K562 (cell line): ENCODE data around the gene HK2. TPM values are rescaled to one million over a fixed set of nuclear protein-coding genes. Genes with fewer than 3 reads are reported as not detected.

Experiments
- CBX3 ChIP-seq, 2 experiments: IDR thresholded peaks; 1 replicate in 1 of 2; 2 replicates in 1 of 2; pipeline ENCODE4 v1.6.1; 2012; ENCODE audit warnings: inconsistent platforms in 2 of 2, low read length in 2 of 2, borderline replicate concordance in 1 of 2, control low read depth in 1 of 2
- ETV5 ChIP-seq: sonication (generic); formaldehyde crosslinking; IDR thresholded peaks from 2 replicates; pipeline ENCODE4 v1.4.0; 2020; ENCODE audit warnings: low read depth, mild to moderate bottlenecking, missing genetic modification reagents
- KDM5B ChIP-seq: fragments of 200-600 bp; sonication (generic); IDR thresholded peaks from 2 replicates; pipeline ENCODE4 v1.6.1; 2012; ENCODE audit warnings: low read depth, mild to moderate bottlenecking, moderate library complexity, low read length, control low read depth, inconsistent platforms; ENCODE audit not compliant: insufficient replicate concordance
- L3MBTL2 ChIP-seq: fragments of 450-650 bp; IDR thresholded peaks from 2 replicates; pipeline ENCODE4 v1.6.1; 2016; ENCODE audit warnings: mild to moderate bottlenecking, moderate library complexity
- MGA ChIP-seq: fragments of 450-650 bp; IDR thresholded peaks from 2 replicates; pipeline ENCODE4 v1.6.1; 2016; ENCODE audit warnings: mild to moderate bottlenecking, moderate library complexity
- RHOXF2B ChIP-seq: fragments of 250-450 bp; sonication (Bioruptor Pico); conservative IDR thresholded peaks from 2 replicates; pipeline ENCODE4 v1.5.1; 2021
- SAFB ChIP-seq: fragments of 200-400 bp; formaldehyde crosslinking; IDR thresholded peaks from 2 replicates; pipeline ENCODE4 v1.6.1; 2017; ENCODE audit warnings: low read depth, low read length, borderline replicate concordance
- ZBTB49 ChIP-seq: sonication (generic); formaldehyde crosslinking; IDR thresholded peaks from 2 replicates; pipeline ENCODE4 v1.8.0; 2022; ENCODE audit warnings: missing genetic modification reagents, mild to moderate bottlenecking, borderline replicate concordance
- ZNF589 ChIP-seq: fragments of 200-800 bp; sonication (Bioruptor generic); IDR thresholded peaks from 2 replicates; pipeline ENCODE4 v1.6.1; 2016; ENCODE audit warnings: low read depth, missing genetic modification characterization, missing compliant biosample characterization
- polyA plus RNA-seq, 8 experiments: library from polyadenylated mRNA; depleted of rRNA in 4 of 8; stranded (reverse) in 5 of 8; unstranded in 3 of 8; fragments of >200 nt; fragmentation: Nextera tagmentation in 2 of 8; fragmentation: Illumina TruSeq in 1 of 8; extraction: Ambion mirVana in 2 of 8; extraction: Trizol in 1 of 8; gene quantifications; 2 replicates each; pipeline versions ENCODE4 v1.2.1 to v1.2.3, GENCODE V29; 2011 to 2014; ENCODE audit warnings: inconsistent platforms in 1 of 8, missing spikeins in 1 of 8
- total RNA-seq, 7 experiments: library from RNA; depleted of rRNA in 6 of 7; stranded (reverse); fragments of >200 nt in 6 of 7; fragmentation: Illumina TruSeq in 2 of 7; extraction: Trizol in 2 of 7; gene quantifications; 2 replicates each; pipeline versions ENCODE4 v1.2.1 to v1.2.3, GENCODE V29; 2011 to 2021; ENCODE audit warnings: low replicate concordance in 1 of 7
- TF ChIP-seq, protein P1 (sequence below): sonication (generic); formaldehyde crosslinking; IDR thresholded peaks from 2 replicates; pipeline ENCODE4 v1.5.0; 2020; ENCODE audit warnings: missing genetic modification reagents

Gene HK2
- total and polyA plus RNA-seq, 9 of the 15 experiments (the other 6 are each of a cell fraction or from before 2014, with no cell fraction given), result 4.7 to 56.0 (median 19.9) TPM

GRCh38 chr2:74834792-74835755 is 1.1 kb downstream of the HK2 start (continued):
- TF ChIP-seq SAFB (peak; percentile 96), ZBTB49 (CRISPR knock-in tag) (no peak), L3MBTL2 (peak; percentile 89), RHOXF2B (CRISPR knock-in tag) (no peak), MGA (peak; percentile 91), KDM5B (peak; percentile 14), ETV5 (CRISPR knock-in tag) (peak; percentile 52; the same call in 1 of the 2 replicates), ZNF589 (CRISPR knock-in tag) (0 out of 2 replicates have a peak, but pooled peaks have one; percentile 45), CBX3 (IDR thresholded peaks at IDR 0.05; ENCODE audit: borderline replicate concordance in 1 of 2, low read length in 2 of 2) (no peak)
- TF ChIP-seq, protein P1, sequence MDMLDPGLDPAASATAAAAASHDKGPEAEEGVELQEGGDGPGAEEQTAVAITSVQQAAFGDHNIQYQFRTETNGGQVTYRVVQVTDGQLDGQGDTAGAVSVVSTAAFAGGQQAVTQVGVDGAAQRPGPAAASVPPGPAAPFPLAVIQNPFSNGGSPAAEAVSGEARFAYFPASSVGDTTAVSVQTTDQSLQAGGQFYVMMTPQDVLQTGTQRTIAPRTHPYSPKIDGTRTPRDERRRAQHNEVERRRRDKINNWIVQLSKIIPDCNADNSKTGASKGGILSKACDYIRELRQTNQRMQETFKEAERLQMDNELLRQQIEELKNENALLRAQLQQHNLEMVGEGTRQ (CRISPR knock-in tag), result peak; percentile 54
